ENCODE results near the gene ITIH1.
"Not testable (repeated sequence)": the region's sequence is repeated elsewhere in the genome, so short reads cannot be mapped to it uniquely, and the experiment has no call there.

ITIH1 gene

GRCh38 chr3:52774066-52774713 lies 3.2 kb upstream of the ITIH1 start:
- DNase-seq (ENCODE audit: low spot score) = no peak

GRCh38 chr3:52774901-52775864 lies 2.2 kb upstream of the ITIH1 start:
- no peak for DNase-seq (ENCODE audit: low spot score)

GRCh38 chr3:52775877-52776276 lies 1.5 kb upstream of the ITIH1 start:
- no peak for DNase-seq (ENCODE audit: low spot score)

- not testable (repeated sequence) for DNase-seq (ENCODE audit: low spot score)
Measured at GRCh38 chr3:52776486-52776885, 913 bp upstream of the ITIH1 start.

- no peak for DNase-seq (ENCODE audit: low spot score)
Measured at GRCh38 chr3:52777959-52778805, 783 bp downstream of the ITIH1 start.

GRCh38 chr3:52779011-52779836 lies 1.8 kb downstream of the ITIH1 start:
- peak; percentile 14 for DNase-seq (ENCODE audit: low spot score)

- DNase-seq (ENCODE audit: low spot score) = no peak
Measured at GRCh38 chr3:52779837-52780585, 2.6 kb downstream of the ITIH1 start.

GRCh38 chr3:52781741-52782140 lies 4.3 kb downstream of the ITIH1 start:
- no peak for DNase-seq (ENCODE audit: low spot score)

GRCh38 chr3:52782412-52783210 lies 5.2 kb downstream of the ITIH1 start:
- DNase-seq (ENCODE audit: low spot score) = no peak

- DNase-seq (ENCODE audit: low spot score) = no peak
Measured at GRCh38 chr3:52783211-52783555, 5.8 kb downstream of the ITIH1 start.

GRCh38 chr3:52784021-52784621 lies 6.7 kb downstream of the ITIH1 start:
- DNase-seq (ENCODE audit: low spot score) = no peak

GRCh38 chr3:52784931-52785590 lies 7.7 kb downstream of the ITIH1 start:
- no peak for DNase-seq (ENCODE audit: low spot score)

GRCh38 chr3:52786330-52787215 lies 9.2 kb downstream of the ITIH1 start:
- DNase-seq (ENCODE audit: low spot score) = no peak

GRCh38 chr3:52787246-52787645 lies 9.8 kb downstream of the ITIH1 start:
- DNase-seq (ENCODE audit: low spot score) = no peak

- DNase-seq (ENCODE audit: low spot score) = no peak
Measured at GRCh38 chr3:52787672-52788625, 10.6 kb downstream of the ITIH1 start.

GRCh38 chr3:52788890-52789745 lies 11.7 kb downstream of the ITIH1 start:
- no peak for DNase-seq (ENCODE audit: low spot score)

Data from NAMALWA (cell line).